Activated CD8-positive, alpha-beta memory T cell treated with anti-CD3 and anti-CD28 coated beads, Interleukin-2, amount 50 U/mL, for 24 hours (primary cell): ENCODE measurements around the gene GRM4.

ENCODE experiments used
- DNase-seq: peaks from one replicate; pipeline ENCODE4 v3.0.0-alpha.2; 2020; ENCODE audit errors: extremely low read depth

The GRM4 gene

DNA sequence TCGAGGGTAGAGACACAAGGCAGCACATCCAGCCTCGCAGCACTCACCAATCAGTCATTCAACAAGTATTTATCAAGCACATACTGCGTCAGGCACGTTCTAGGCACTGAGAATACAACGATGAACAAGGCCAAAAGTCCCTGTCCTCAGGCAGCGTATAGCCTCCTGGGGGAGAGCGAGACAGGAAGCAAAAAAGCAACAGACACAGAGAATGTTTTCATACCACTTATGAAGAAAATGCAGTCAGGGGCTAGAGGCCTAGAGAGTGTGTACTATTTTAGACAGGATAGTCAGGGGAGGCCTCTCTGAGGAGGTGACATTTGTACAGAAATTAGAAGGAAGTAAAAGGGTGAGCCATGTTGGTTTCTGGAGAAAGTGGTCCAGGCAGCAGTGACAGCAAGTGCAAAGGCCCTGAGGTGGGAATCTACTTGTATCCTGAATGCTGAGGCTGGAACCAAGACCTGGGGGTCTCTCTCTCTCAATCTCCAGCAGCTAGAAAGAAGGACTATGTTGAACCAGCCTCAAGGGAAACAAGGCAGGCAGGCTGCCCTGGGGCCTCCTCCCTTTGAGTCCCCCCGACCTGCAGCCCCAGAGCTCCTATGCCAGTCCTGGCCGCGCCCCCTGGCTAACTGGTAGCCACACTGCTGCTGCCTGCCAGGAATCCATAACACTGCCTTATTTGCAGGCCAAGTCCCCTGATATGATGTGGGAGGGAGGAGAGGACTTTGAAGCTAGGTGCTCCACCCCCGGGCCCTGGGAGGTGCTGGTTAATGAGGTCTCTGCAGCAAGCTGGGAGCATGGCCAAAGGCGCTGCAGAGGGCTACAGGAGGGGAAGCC is 151.2 kb downstream of the GRM4 start:
- no peak for DNase-seq

DNA sequence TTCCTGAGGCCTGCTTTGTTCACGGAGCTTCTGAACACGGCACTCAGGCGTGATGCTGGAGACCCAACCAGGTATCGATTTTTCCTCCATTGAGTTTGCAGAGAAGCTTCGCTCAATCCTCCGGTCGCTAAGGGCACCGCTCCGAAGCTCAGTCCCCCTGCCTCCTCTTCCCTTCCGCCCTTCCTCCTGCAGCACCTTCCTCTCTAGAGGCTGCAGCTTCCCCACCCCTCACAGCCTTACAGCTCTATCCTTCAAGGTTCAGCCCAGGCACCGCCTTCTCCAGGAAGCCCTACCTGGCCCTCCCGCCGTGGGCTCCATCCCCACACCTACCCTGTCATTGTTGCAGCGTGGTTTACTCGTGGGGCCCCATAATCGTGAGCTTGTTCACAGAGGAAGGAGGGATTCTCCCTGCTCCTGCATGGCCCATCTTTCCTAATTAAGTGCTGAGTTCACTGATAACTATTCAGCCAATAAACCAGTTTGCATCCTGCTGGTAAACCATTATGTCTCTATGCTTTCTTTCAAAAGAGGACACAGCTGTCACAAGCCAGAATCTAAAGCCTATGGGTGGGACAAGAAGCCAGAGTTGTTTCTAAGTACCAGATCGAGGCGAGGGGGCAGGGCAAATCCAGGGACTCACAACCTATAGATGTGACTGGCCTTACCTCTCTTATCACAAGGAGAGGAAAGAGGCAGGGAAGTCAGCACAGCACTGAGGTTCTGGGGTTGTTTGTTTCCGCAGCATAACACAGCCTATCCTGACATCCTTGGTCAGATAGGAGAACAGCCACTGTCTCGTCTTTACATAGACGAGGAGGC is 152.0 kb downstream of the GRM4 start:
- no peak for DNase-seq

DNA sequence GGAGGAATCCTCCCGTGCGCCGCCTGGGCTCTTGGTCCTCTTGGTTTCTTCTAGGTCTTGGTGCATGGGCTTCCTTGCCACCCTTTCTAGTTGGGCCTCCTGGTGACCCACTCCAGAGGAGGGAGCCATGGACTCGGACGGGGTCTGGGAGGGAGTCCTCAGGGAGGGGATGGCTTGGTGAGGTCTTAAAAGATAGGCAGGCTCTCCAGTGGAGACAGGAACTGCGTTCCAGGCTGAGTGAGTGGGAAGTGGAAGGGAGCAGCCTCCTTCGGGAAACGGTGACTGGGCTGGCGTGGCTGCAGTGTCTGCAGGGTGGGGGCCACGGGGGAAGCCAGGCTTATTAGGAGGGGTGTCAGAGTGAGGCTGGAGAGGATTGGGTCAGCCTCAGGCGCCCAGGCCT is 152.8 kb downstream of the GRM4 start:
- DNase-seq: no peak

DNA sequence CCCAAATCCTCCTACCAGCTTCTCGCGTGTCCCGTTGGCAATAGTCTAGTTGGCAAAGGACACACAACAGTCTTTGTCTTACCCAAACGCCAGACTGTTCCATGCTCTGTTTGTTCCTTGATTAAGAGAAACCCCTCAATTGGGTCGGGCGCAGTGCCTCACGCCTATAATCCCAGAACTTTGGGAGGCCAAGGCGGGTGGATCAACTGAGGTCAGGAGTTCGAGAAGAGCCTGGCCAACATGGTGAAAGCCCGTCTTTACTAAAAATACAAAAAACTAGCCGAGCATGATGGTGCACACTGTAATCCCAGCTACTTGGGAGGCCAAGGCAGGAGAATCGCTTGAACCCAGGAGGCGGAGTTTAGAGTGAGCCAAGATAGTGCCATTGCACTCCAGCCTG is 153.7 kb downstream of the GRM4 start:
- no peak for DNase-seq

DNA sequence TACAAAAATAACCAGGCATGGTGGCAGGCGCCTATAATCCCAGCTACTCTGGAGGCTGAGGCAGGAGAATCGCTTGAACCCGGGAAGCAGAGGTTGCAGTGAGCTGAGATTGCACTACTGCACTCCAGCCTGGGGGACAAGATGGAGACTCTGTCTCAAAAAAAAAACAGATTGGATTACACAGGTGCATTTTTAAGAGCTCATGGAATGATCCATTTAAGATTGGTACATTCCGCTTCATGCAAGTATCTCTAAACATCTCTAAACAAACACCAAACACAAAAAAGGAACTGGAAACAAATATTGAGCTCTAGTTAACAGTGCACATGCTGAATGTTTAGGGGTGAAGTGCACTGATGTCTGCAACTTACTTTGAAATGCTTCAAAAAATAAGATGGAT is 154.3 kb downstream of the GRM4 start:
- DNase-seq: no peak

DNA sequence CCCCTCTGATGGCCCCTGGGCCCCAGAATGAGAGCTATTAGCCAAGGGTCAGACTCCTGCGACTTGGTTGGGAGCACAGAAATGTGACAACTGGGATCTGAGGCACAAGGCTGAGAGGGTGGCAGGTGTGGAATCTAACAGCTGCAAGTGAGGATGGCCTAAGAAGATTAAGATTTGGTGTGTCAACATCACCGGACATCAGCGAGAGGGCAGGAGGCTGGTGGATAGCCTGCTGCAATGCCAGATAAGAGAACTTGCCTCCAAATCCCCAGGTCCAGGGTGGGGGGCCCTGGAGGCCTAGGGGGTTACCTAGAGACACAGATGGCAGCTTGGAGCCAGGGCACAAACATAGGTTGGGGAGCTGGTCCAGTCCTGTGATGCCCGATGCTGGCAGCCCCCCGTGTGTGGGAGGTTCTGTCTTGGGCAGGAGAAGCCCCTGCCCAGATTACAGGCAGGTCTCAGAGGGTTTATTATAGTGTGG is 155.8 kb downstream of the GRM4 start:
- DNase-seq: no peak

DNA sequence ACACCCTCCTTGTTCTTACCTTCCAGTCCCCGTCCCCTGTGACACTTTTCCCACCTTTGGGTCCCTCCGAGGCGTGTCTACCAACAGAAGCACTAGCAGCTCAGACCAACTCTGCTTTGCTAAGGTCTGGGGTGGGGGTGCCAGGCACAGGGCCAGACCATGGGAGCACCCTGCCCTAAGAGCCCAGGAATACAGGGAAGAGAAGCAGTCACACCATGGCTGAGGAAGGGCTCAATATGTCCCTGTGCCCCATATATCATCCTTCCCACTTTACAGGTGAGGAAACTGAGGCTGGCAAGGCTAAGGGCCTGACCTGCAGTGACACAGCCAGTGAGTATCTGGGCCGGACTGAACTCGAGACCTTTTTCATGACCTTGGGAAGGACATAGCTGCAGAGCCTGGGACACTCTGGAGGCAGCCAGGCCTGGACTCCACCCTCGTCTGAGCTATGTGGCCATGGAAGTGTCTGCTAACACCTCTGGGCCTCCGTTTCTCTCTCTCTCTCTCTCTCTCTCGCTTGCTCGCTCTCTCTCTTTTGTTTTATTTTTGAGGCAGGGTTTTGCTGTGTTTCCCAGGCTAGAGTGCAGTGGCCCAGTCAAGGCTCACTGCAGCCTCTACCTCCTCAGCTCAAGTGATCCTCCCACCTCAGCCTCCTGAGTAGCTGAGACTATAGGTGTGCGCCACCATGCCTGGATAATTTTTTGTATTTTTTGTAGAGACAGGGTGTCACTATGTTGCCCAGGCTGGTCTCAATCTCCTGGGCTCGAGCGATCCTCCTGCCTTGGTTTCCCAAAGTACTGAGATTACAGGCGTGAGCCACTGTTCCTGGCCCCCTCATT is 156.7 kb downstream of the GRM4 start:
- DNase-seq: no peak

DNA sequence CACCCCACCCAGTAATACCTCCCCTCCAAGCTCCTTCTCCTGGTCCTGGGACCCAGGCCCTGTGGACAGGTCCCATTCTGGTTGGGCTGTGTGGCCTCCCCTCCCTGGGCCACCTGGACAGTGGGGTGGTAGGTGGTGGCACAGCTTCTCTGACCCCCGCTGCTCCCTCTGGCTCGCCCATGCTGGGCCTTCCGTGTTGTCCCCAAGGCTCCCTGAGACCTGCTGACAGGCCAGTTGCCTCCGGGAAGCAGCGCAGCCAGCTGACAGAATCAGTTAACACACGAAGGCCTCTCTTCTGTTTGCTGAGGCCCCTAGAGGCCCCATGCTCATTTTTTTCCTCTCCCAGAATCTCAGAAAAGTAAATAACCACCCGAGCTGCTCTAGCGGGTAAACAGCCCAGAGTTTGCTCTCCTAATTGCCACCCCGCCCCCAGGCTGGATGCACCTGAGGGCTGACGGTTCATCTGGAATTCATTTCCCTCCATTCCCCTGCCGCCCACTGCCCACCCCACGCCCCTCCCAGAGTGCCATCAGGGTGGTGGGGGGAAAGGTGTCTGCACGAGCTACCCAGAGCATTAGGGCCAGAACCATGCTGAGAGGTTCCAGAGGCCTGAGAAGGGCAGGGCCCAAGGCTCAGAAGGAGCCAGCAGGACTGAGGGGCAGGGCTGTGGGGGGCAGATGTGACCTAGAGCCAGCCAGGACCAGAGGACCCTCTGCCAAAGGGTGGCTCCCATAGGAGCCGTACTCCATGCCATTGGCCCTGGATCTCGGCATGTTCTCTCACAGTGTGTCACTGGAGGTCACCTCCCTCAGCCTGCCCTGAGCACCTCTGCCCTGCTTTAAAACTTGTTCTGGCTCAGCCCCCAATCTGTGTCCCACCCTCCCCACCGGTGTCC is 157.5 kb downstream of the GRM4 start:
- DNase-seq: no peak

DNA sequence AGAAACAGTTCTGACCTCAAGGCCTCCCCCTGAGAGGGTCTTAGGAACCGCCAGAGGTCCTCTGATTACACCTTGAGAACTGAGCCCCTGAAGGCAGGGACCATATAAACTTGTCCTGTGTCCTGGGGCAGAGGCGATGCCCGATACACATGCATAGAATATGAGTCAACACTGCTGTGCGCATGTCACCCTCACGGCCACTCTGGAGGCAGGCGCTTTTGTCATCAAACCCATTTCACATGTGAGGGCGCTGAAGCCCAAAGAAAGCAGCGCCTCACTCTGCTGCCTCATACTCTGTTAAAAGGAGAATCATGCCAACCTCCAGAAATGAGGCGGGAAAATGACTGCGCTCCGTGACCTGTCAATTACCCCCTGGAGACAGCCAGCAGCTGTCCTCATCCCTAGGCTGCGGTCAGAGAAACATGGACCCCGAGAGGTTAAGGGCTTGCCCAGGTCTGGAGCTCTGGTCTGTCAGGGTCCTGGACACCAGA is 158.3 kb downstream of the GRM4 start:
- DNase-seq: no peak

DNA sequence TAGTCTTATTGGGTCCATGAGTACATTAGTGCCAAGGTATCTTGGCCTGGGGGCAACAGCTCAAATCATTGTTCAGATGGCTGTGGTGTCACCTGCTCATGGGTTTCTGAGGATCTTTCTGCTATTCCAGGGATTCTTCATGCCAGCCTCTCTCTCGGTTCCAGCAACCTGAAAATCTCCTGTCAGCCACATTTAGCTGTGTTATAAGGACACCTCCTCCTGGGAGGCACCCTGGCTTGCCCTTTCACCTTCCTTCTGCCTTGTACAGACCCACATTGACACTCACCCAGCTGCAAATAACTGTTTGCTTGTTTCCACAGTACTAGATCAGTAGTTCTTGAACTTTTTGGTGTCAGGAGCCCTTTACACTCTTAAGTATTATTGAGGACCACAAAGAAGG is 159.9 kb downstream of the GRM4 start:
- no peak for DNase-seq

DNA sequence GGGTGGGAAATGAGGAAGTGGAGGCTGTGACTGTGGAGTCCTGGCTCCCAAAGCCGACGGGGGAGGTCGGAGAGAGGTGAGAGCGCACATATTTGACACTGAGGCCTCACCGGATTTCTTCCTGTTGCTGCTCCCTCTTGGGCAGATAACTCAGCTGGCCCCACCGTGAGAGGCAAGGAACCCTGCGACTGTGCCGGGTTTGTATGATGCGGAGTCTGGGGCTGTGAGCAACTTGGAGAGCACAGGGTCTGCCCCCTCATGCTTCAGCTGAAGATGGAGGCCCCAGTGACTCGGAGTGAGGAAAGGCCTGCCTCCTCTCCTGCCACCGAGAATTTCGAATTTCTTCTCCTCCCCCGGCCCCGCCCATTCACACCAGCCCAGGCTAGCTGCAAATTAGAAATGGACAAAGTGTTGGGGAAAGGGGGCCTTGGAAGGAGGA is 160.6 kb downstream of the GRM4 start:
- DNase-seq: no peak

DNA sequence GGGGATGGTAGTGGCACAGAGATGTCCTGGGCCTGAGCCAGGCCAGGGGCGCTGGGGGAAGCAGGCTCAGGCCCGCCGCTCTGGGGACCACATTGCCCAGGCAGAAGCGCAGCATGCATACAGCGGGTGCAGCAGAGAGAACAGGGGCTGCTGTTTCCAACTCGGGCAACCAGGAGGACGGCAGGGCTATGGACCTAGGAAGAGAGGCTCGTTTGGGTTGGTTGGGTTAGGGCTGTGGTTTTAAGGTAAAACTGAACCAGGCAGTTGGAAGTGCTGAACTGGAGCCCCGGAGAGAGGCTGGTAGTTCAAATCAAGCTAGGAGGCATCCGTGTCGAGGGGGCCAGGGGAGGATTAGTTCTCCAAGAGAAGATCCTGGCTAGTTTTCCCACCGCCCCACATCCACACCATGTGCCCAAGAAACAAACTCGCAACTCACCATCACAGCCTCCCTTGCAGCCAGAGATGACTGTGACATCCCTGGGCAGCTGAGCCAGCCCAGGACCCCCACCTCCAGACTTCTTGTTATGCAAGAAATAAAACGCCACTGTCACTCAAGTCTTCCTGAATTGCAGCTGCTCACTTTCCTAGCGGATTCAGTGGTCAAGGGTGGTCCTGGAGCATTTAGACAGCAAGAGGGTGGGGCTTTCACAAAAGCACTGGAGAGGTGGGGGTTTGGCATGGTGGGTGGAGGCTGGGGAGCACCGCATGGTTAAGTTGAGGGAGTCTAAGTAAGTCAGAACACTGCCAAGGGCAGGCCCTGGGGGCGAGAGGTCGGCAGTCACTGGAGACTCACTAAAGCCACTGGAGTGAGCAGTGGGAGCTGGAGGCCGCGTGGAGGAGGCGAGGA is 161.2 kb downstream of the GRM4 start:
- DNase-seq: no peak

DNA sequence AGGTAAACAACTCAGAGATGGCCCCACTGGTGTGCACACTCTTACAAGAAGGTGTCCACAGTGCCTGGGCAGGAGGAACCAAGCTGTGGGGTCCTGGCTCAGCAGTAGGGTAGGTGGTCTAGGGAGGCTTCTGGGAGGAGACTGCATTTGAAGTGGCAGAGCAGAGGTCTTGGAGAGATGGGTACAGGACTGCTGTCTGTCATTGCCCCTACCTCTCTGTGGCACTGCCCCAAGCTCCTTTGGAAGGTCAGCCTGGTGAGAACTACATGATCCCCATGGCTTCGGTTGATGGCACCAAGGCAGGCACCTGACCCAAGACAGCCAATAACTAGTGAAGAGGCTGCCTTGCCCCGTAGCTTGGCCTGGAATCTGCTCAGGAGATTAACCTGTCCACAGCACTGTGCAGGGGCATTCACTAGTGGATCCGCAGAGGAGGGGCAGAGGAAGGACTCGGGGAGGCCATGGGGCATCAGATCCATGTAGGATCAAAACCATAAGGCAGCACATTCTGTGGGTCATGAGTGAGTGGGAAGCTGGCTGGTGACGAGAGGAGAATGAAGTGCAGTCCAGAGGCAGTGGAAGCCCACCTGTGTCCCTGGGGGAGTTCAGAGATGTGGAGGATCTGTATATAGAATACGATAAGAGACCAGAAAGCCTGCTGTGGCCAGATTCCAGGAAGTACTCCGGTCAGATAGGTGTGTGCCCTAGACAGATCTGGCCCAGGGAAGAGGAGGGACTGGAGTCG is 162.0 kb downstream of the GRM4 start:
- no peak for DNase-seq

DNA sequence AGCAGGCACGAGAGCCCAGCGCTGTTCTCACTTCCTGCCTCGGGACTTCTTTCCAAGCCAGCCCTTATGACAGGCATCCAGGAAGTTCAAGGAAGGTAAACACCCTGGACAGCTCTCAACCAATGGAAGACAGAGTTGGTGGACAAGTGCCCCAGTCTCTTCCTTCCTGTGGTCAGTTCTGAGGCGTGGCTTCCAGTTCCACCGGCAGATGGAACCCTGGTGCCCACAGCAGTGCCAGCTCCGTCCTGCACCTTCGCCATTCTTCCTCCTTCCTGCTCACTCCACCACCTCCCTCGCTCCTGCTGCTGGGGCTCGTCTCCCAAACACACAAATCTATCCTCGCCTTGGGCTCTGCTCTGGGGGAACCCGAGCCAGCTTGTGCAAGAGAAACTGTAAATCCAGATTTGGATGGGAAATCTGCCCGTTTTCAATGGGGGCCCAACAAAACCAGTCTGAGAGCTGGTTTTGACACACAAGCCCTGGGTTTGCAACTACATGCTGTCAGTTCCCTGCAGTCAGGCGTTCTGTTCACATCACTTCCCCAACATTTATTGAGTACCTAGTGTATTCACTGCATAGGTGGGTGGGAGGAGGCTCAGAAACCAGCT is 162.7 kb downstream of the GRM4 start:
- DNase-seq: no peak

DNA sequence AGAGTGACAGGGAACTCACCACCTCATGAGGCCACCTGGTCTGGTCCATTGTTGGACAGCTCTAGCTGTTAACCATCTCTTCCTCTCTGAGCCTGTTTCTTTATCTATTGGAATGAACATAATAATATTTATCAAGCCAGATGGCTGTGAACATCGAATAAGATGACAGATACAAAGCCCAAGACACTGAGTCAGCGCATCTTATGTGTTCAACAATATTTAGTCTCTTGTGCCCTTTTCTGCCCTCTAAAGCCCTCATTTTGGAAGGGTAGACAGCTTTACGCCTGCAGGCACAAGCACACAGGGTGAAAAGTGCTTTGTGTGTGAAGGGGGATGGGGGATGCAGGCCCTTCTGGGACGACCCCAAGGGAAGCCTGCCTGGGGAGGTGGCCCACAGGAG is 164.0 kb downstream of the GRM4 start:
- DNase-seq: no peak

DNA sequence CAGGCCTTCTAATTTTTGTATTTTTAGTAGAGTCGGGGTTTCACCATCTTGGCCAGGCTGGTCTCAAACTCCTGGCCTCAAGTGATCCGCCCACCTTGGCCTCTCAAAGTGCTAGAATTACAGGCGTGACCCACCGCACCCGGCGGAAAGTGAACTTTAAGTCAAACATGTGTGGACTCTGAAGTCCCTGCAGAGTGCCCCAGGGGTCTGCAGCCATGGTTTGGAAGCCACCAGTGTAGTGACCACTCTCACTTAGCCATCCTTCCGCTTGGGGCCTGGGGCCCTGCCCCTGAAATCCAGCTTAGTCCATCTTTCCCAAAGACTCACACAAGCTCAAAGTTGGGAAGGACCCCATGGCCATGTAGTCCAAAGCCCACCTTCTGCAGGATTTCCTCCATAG is 164.5 kb downstream of the GRM4 start:
- no peak for DNase-seq

DNA sequence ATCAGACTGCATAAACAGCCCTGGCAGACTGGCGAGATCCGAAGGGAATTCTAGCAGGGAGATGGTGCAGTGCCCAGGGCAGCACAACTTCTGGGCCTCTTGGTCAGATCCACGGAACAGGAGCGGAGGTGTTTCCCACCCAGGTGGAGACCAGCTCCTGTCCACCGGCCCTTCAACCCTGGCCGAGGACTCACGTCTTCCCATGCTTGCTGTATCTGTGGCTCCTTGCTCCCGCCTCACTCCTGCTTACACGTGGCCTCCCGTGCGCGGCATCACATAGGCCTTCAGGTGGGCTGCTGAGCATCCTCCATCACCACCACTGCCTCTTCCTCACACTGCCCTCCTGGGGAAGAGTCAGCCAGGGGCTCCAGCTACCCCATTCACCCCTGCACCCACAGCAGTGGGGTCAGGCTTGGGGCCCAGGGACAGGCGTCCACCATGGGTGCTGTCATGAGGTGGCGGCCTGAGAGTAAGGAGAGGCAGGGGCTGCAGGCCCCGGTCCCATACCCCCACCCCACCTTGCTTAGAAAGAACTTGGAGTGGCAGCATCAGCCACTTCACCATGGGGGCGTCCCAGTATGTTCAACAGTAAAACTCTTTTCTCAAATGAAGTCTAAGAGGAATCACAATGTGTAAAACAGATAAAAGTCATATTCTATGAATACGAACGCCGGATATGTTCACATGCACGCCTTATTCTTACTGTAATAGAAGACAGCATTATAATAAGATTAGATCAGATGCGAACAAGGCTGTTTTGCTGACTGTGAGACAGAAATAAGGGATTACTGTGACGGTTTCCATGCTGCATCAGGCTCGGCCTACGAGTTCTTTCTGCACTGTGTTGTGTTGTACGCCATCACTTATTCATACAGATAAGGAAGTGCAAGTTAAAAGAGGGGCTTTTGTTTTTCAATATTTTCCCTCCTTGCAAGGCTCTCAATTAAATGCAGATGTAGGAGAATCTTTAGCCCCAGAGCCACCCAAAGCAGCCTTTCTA is 165.4 kb downstream of the GRM4 start:
- no peak for DNase-seq

DNA sequence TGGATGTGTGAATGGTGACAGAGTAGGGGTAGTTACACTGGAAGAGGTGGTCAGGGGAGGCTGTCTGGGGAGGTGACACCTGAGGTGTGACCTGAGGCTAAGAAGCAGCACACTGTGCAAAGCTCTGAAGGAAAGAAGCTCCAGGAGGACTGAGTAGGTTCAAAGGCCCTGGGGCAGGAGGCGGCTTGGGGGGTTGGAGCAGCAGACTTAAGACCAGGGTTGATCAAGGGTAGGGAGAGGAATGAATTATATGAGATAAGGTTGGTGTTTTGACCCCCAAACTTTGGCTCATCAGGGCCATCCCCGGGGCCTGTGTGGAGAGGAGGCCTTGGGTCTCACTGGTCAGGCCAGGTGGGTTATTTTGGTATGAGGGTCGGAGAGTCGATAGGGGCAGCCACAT is 166.1 kb downstream of the GRM4 start:
- no peak for DNase-seq
